Measurements from ENCODE around the gene MMP10.
"Not testable (repeated sequence)": the region's sequence is repeated elsewhere in the genome, so short reads cannot be mapped to it uniquely, and the experiment has no call there.

Gene MMP10

GRCh38 chr11:102781676-102782075, 1.2 kb upstream of the MMP10 start:
- no peak for DNase-seq

- DNase-seq: no peak
These were observed 4.0 kb downstream of the MMP10 start for GRCh38 chr11:102776454-102776853.

- no peak for DNase-seq
These were observed 7.0 kb downstream of the MMP10 start for GRCh38 chr11:102773386-102773785.

- no peak for DNase-seq
These were observed 9.1 kb downstream of the MMP10 start for GRCh38 chr11:102771351-102771750.

- no peak for DNase-seq
These were observed 10.2 kb downstream of the MMP10 start for GRCh38 chr11:102770191-102770590.

- no peak for DNase-seq
These were observed 12.6 kb downstream of the MMP10 start for GRCh38 chr11:102767800-102768199.

GRCh38 chr11:102763440-102763839, 17.0 kb downstream of the MMP10 start:
- no peak for DNase-seq

- no peak for DNase-seq
These were observed 18.1 kb downstream of the MMP10 start for GRCh38 chr11:102762361-102762767.

- DNase-seq: no peak
These were observed 18.7 kb downstream of the MMP10 start for GRCh38 chr11:102761646-102762238.

- no peak for DNase-seq
These were observed 19.9 kb downstream of the MMP10 start for GRCh38 chr11:102760344-102761035.

GRCh38 chr11:102757823-102758549, 22.4 kb downstream of the MMP10 start:
- no peak for DNase-seq

GRCh38 chr11:102753267-102753666, 27.2 kb downstream of the MMP10 start:
- DNase-seq: no peak

GRCh38 chr11:102751673-102752072, 28.8 kb downstream of the MMP10 start:
- DNase-seq: no peak

GRCh38 chr11:102749101-102749722, 31.2 kb downstream of the MMP10 start:
- DNase-seq: no peak

- peak; percentile 14 for DNase-seq
These were observed 33.5 kb downstream of the MMP10 start for GRCh38 chr11:102746746-102747578.

- DNase-seq: no peak
These were observed 45.8 kb downstream of the MMP10 start for GRCh38 chr11:102734650-102735049.

- DNase-seq: peak; percentile 29
These were observed 47.1 kb downstream of the MMP10 start for GRCh38 chr11:102733232-102733875.

- DNase-seq: not testable (repeated sequence)
These were observed 49.5 kb downstream of the MMP10 start for GRCh38 chr11:102730944-102731343.

GRCh38 chr11:102729849-102730815, 50.3 kb downstream of the MMP10 start:
- DNase-seq: no peak

GRCh38 chr11:102727890-102728289, 52.5 kb downstream of the MMP10 start:
- no peak for DNase-seq
